Measurements from ENCODE around the gene RAPGEF6.

- TF ChIP-seq SRSF1 (IDR thresholded peaks at IDR 0.05; ENCODE audit: low read depth, low read length) (no peak), ZBTB33 (CRISPR knock-in tag; IDR thresholded peaks at IDR 0.05) (no peak)
Measured at GRCh38 chr5:131396015-131396414, 239.0 kb downstream of the RAPGEF6 start.

All from K562 (cell line).